GM21529 (cell line): ENCODE measurements around the gene CDC6.

Source experiments
- ATAC-seq: cut with Tn5 transposase; IDR thresholded peaks from one replicate; pipeline ENCODE4 v1.9.1; 2021; ENCODE audit not compliant: unreplicated experiment

CDC6 gene

DNA sequence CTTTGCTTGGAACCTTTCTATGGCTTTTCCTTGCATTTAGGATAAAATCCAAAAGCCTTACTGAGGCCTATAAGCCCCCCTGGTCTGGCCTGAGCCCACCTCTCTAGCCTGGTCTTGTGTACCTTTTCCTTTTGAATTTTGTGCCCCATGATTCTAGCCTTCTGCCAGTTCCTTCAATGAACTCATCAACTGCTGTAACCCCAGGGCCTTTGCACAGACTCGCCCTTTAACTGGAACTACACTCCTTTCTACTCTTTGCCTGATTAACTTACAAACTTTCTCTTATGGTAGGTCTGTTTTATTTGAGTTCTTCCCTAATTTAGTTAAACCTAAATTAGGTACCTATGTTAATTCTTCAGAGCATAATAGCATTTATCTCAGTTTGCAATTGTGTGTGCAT is 52.6 kb downstream of the CDC6 start:
- no peak for ATAC-seq

DNA sequence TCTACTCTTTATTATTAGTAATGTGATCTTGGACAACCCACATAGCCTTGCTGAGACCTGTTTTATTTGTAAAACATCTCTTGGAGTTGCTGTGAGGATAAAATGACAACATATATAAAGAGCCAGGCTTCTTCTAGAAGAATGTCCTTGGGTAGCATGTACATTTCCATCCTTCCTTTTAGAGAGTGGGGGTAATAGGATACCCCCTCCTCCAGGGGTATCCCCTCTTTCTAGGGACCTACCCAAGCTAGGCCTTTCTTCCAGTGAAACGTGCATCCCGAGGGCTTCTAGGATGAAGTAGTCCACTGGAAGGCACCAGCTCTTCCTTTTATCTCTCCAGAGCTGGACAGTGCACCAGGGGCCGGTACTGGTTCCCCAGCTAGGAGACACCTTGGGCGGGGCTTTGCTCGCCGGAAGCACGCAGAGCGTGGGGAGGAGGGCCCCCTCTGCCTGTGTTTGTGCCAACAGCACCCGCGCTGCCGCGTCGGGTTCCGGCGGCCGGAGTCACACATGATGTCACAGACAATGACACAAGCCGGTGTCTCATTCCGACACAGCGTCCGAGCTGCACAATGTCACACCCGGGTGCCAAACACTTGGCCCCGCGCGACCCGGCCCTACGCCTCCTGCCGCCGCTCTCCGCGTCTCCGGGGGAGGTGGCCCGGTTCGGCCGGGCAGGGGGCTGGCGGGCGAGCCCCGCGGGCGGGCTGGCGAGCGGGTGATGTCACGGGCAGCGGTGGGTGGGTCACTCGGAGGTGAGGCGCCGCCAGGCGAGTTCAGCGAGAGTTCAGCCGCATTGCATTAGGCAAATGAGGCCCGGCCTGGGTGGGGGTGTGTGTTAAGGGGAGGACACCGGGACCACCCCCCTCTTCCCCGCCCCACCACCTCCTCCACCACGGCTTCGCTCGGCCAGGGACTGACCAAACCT is 53.5 kb downstream of the CDC6 start:
- peak; percentile 60 for ATAC-seq

DNA sequence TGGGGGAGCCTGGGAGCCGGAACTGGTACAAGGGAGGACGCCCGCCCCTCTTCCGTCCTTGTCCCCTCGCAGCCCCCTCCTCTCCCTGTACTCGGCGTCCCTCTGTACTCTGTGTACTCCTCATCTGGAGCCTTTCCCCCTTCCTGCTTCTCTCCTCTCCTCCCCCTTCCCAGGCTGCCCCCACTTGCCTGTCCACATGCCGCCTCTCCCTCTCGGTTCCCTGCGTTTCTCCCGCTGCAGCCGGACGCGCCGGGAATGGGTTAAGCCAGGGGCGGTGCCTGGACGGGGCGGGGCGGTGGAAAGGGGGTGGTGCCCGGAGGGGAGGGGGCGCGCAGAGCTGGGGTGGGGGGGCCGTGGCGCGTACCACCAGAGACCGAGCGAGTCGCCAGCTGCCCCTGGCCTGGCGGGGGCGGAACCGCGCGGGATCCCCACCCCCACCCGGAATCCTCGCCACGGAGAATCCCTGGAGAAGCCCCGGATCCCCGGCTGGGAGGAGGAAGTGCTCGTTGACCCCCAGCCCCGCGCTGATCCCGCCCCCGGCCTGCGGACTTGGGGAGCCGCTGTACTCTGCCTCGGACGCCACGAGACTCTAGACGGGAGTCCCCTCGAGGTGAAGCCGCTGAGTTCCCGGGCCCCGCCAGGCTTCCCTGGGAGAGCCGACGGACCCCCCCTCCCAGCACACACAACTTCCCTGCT is 54.3 kb downstream of the CDC6 start:
- no peak for ATAC-seq

- no peak for ATAC-seq
These were observed 55.0 kb downstream of the CDC6 start for GRCh38 chr17:40342504-40343218.

GRCh38 chr17:40343219-40344119 is 55.8 kb downstream of the CDC6 start:
- no peak for ATAC-seq

- ATAC-seq = no peak
These were observed 56.9 kb downstream of the CDC6 start for GRCh38 chr17:40344421-40345160.

DNA sequence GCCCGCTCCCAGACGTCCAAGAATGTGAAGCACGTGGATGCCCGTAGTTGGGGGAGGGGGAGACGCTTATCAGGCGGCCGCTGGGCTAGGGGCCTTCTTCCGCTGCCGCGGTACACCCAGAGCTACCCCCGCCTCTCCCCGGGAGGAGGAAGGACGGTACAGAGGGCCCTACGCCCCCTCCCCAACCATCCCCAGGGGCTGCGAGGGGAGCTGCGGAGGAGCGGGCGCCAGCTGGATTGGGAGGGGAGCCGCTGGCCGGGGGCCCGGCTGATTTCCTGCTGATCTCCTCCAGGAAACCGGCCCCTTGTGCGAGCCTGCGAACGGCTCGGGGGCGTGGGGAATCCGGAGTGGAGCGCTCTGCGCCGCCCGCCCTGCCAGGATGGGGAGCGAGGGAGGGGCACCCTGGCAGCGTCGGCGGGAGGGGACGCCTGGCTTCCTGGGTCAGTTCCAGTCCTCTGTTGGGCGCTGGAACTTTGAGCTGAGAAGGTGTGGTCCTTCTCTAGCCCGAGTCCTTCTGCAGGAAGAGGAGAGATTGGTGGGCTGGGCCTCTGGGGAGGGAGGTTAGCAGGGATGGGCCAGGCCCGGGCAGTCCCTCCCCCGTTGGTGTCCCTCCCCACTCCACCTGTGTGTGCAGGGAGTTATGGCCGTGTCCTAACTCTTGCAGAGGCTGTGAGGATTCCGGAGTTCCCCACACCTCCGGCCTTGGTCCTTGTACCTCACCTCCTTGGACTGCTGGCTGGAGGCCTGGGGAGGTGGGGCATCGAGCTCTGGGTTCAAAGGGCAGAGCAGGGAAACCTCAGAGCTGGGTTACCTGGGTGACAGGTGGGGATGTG is 57.7 kb downstream of the CDC6 start:
- no peak for ATAC-seq

- ATAC-seq = no peak
These were observed 58.5 kb downstream of the CDC6 start for GRCh38 chr17:40345994-40346764.

- no peak for ATAC-seq
These were observed 59.1 kb downstream of the CDC6 start for GRCh38 chr17:40346765-40347158.

DNA sequence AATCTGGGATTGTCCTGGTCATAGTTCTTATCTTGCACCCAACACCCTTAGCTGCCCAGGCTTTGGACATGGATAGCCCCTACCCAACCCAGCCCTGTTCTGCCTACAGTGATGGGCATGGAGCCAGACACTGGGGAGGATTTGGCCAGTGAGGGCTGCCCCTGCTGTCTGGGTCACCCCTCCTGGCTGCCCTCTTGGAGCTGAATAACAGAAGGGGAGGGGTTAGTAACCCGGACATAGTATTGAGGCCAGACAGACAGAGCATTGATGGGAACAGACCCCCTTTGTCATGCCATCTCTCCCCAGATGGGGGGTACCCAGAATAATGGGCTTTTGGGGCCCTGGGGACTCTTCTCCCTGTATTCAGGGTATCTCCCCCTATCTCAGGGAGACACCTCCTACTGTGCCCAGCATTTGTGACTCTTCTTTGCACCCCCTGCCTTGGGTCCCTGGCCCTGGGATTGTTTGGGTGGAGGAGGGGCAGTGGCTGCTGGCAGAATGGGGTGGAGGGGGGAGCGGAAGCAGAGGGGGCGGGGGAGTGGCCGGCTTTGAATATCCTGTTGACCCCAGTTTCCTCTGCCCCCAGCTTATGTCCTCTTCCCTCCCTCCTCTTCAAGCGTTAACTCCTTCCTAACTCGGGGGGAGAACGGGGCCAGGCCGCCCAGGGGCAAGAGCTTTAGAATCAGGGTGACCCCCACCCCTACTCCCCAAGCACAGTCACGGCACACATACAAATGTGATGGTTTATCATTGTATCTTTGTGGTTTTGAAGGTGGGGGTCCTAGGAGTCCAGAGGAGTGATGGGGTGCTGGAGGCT is 59.8 kb downstream of the CDC6 start:
- ATAC-seq = no peak

- no peak for ATAC-seq
These were observed 60.4 kb downstream of the CDC6 start for GRCh38 chr17:40348136-40348504.

DNA sequence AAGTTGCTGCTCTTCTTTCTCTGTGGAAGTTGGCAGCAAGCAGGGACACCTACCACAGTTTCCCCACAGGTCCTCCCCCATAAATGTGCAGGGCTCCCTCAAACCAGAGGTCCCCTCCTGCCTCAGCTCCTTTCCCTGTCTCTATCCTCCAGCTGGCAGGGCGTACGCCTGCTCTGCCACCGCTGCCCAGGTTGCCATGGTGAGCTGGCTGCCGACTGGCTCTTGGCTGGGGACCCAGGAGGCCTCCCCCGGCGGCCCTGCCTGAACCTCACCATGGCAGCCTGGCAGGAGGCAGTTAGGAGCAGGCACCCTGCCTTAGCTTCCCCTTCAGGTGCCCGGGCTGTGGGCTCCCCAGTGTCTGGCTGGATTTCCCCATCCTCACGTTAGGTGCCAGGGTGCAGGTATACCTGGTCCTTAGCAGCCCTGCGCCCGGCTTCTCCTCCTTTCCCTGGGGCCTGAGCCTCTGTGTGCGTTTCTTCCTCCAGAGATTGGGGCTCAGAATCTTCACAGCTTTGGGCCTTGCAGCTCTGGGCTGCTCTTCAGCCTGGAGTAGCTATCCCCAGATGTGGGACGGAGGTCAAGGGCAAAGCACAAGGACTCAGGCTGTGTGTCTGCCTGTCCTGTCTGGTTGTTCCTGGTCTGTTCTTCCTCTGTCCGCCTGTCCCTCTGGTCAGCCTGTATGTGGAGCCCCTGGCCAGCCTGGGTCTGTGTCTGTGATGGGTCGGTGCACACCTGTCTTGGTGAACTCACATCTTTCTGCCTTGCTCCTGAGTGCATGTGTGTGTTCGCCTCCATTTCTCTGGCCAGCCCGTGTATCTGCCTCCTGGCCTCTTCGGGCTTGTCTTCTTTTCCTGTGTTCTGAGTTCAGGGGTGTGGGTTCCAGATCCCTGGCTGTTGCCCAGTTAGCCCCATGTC is 61.1 kb downstream of the CDC6 start:
- no peak for ATAC-seq

DNA sequence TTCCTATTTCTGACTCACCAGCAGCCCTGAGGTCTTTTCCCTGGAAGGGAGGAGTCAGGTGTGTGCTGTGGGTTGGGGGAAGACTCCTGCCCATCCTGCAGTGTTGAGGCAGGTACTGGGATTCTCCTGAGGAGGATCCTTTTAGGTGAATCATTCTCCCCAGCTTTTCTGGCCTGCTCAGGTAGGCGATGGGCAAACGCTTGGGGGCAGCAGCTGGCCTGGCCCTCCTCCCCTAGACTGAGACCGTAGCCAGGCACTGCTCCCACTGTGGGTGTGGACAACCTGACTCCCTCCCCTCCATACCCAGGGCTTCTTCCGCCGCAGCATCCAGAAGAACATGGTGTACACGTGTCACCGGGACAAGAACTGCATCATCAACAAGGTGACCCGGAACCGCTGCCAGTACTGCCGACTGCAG is 61.8 kb downstream of the CDC6 start:
- no peak for ATAC-seq

DNA sequence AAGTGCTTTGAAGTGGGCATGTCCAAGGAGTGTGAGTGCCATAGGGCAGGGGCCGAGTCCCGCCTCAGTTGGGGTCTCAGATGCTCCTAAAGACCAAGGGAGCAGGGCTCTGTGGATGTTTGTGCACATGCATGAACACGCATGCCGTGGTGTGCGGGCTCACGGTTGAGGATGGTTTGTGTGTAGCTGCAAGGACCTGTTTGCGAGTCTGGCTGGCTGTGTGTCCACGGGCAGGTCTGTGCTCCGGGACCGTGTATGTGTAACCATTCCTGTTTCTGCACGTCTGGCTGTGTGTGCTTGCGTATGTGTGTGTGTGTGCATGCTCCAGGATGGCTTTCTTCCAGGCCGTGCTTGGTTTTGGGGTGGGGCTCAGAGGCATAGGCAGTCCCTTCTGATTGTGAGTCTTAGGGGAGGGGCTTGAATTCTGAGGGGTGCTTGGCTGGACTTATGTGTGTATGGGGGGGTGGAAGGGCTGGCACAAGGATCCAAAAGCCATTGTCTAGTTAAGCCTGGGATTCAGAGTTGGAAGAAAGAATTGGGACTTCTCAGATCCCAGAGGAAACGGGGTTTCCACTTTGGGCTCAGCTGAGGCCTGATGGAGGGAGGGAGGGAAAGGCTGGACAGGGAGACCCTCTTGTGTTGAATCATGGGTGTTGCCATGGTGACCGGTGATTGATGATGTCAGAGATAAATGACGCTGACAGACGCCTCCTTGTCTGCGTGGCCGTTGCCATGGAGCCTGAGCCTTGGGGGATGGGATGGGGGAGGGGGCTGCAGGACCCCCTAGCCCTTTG is 62.4 kb downstream of the CDC6 start:
- no peak for ATAC-seq

GRCh38 chr17:40350689-40351358 is 63.1 kb downstream of the CDC6 start:
- no peak for ATAC-seq
